Right ventricle myocardium superior (tissue), 1 donor: ENCODE measurements around the gene NTMT2. TPM values are rescaled to one million over a fixed set of nuclear protein-coding genes. Genes with fewer than 3 reads are reported as not detected.

Experiments
- ATAC-seq: fragments of 200-7000 bp; cut with Tn5 transposase; one replicate; pipeline ENCODE4 v1.9.1; 2020; ENCODE audit warnings: mild to moderate bottlenecking; ENCODE audit not compliant: poor library complexity
- DNase-seq: peaks from one replicate; pipeline ENCODE4 v3.0.0-alpha.2; 2020
- intact Hi-C: fragments of 100-400 bp; cut with DNase I; formaldehyde crosslinking; loops from one replicate; pipeline ENCODE4 v1.11.2; 2022
- microRNA-seq: library from miRNA; unstranded; fragments of <30 nt; microRNA quantifications from one replicate; pipeline ENCODE4 v1.2.0, GENCODE V29; 2020
- total RNA-seq: library from RNA; stranded (reverse); fragmentation: NEBNext Ultra II Directional; extraction: Animal tissue kit (Norgen Biotek cat#: 25700); gene quantifications from one replicate; pipeline ENCODE4 v1.2.1, GENCODE V29; 2021
- donor health status: DM: no; HTN: yes; CAD: no; lungs with severe emphysema.

The NTMT2 gene
- total RNA-seq, 1 donor from 2014 or later: 4.1 TPM

GRCh38 chr1:170198584-170198983, 52.8 kb downstream of the NTMT2 start:
- intact Hi-C loops: no loop called here
- no peak for DNase-seq
- ATAC-seq: no peak

- no peak for DNase-seq
- intact Hi-C loops: no loop called here
- ATAC-seq: peak; percentile 45
Measured at GRCh38 chr1:170200161-170200560, 54.4 kb downstream of the NTMT2 start.

GRCh38 chr1:170200621-170201397, 55.0 kb downstream of the NTMT2 start:
- ATAC-seq: peak; percentile 71
- intact Hi-C loops: no loop called here

GRCh38 chr1:170203693-170204092, 57.9 kb downstream of the NTMT2 start:
- ATAC-seq (no peak), DNase-seq (no peak)
- intact Hi-C loops: no loop called here

More at GRCh38 chr1:170200621-170201397, 55.0 kb downstream of the NTMT2 start:
- DNase-seq: no peak

GRCh38 chr1:170204121-170204520, 58.4 kb downstream of the NTMT2 start:
- no peak for ATAC-seq
- intact Hi-C loops: no loop called here
- DNase-seq: no peak

GRCh38 chr1:170205301-170205700, 59.5 kb downstream of the NTMT2 start:
- DNase-seq (no peak), ATAC-seq (no peak)
- intact Hi-C loops: no loop called here

GRCh38 chr1:170209125-170209524, 63.4 kb downstream of the NTMT2 start:
- DNase-seq (no peak), ATAC-seq (no peak)
- intact Hi-C loops: no loop called here

GRCh38 chr1:170210142-170210541, 64.4 kb downstream of the NTMT2 start:
- DNase-seq: no peak
- intact Hi-C loops: no loop called here
- ATAC-seq: no peak

GRCh38 chr1:170213596-170213995, 67.8 kb downstream of the NTMT2 start:
- intact Hi-C loops: no loop called here
- peak; percentile 71 for ATAC-seq
- peak; percentile 72 for DNase-seq

GRCh38 chr1:170214117-170215032, 68.6 kb downstream of the NTMT2 start:
- intact Hi-C loops: no loop called here
- DNase-seq (no peak), ATAC-seq (no peak)

GRCh38 chr1:170215072-170215885, 69.5 kb downstream of the NTMT2 start:
- intact Hi-C loops: no loop called here
- DNase-seq: peak; percentile 62
- peak; percentile 58 for ATAC-seq

- ATAC-seq (no peak), DNase-seq (no peak)
- intact Hi-C loops: no loop called here
Measured at GRCh38 chr1:170217517-170218256, 71.9 kb downstream of the NTMT2 start.

GRCh38 chr1:170218257-170218650, 72.5 kb downstream of the NTMT2 start:
- DNase-seq (no peak), ATAC-seq (peak; percentile 6)
- intact Hi-C loops: no loop called here

Small RNA genes lying within 50 kb of the gene (microRNA-seq; reads per million reads assigned to microRNA genes)
- not detected for gene MIR3119-1
- gene MIR3119-2: not detected

Other genes starting within 250 kb of the NTMT2 start
- gene KIFAP3, start 71.3 kb upstream of the NTMT2 start, total RNA-seq: 30.3 TPM